HepG2 (cell line): ENCODE results near the gene SFXN5. TPM values are rescaled to one million over a fixed set of nuclear protein-coding genes. Genes with fewer than 3 reads are reported as not detected.
A peak's percentile ranks its signal among the peaks of the same experiment; 100 is the strongest.

Experiments
- ATF7-NPFF ChIP-seq: sonication (generic); formaldehyde crosslinking; IDR thresholded peaks from 2 replicates; pipeline ENCODE4 v1.8.1; 2023; ENCODE audit warnings: mild to moderate bottlenecking, low read depth, missing genetic modification reagents, moderate library complexity
- HNRNPUL1 ChIP-seq: fragments of 200-400 bp; formaldehyde crosslinking; IDR thresholded peaks from 2 replicates; pipeline ENCODE4 v1.6.1; 2017; ENCODE audit warnings: low read depth, mild to moderate bottlenecking, low read length, moderate library complexity
- KLF12 ChIP-seq: sonication (generic); formaldehyde crosslinking; IDR thresholded peaks from 2 replicates; pipeline ENCODE4 v1.4.0; 2020; ENCODE audit warnings: missing genetic modification reagents, borderline replicate concordance
- RXRA ChIP-seq: sonication (generic); formaldehyde crosslinking; IDR thresholded peaks from 2 replicates; pipeline ENCODE4 v1.5.1; 2020; ENCODE audit warnings: missing genetic modification reagents
- ZBTB8A ChIP-seq: sonication (generic); formaldehyde crosslinking; IDR thresholded peaks from 2 replicates; pipeline ENCODE4 v1.4.0; 2020; ENCODE audit warnings: mild to moderate bottlenecking, low read depth, missing genetic modification reagents, borderline replicate concordance
- ZEB1 ChIP-seq: IDR thresholded peaks from 2 replicates; pipeline ENCODE4 v1.6.1; 2012; ENCODE audit warnings: mild to moderate bottlenecking, low read depth, inconsistent platforms; ENCODE audit not compliant: insufficient replicate concordance
- ZFYVE20 ChIP-seq: sonication (generic); formaldehyde crosslinking; IDR thresholded peaks from 2 replicates; pipeline ENCODE4 v1.8.0; 2023; ENCODE audit warnings: low read depth, mild to moderate bottlenecking, moderate library complexity, missing genetic modification reagents, borderline replicate concordance
- ZKSCAN1 ChIP-seq: fragments of 150-350 bp; IDR thresholded peaks from 2 replicates; pipeline ENCODE4 v1.6.1; 2014; ENCODE audit warnings: low read length
- ZNF761 ChIP-seq: sonication (generic); formaldehyde crosslinking; conservative IDR thresholded peaks from 2 replicates; pipeline ENCODE4 v1.4.0; 2020; ENCODE audit warnings: mild to moderate bottlenecking, missing genetic modification reagents
- polyA plus RNA-seq, 8 experiments: library from polyadenylated mRNA; depleted of rRNA in 3 of 8; stranded (reverse) in 7 of 8; unstranded in 1 of 8; fragments of >200 nt; fragmentation: Illumina TruSeq in 4 of 8; extraction: Trizol in 4 of 8; gene quantifications; 2 replicates each; pipeline versions ENCODE4 v1.2.1 to v1.2.3, GENCODE V29; 2011 to 2016; ENCODE audit warnings: low read depth in 4 of 8, missing spikeins in 1 of 8, mixed read lengths in 1 of 8; ENCODE audit not compliant: insufficient read depth in 1 of 8
- total RNA-seq, 5 experiments: library from RNA; depleted of rRNA; stranded (reverse); fragments of >200 nt; fragmentation: Illumina TruSeq; extraction: Trizol; gene quantifications; 2 replicates each; pipeline ENCODE4 v1.2.3, GENCODE V29; 2016; ENCODE audit warnings: low read depth in 1 of 5
- TF ChIP-seq, protein P1 (sequence below): sonication (generic); formaldehyde crosslinking; IDR thresholded peaks from 2 replicates; pipeline ENCODE4 v1.9.0; 2022; ENCODE audit warnings: missing genetic modification reagents, mild to moderate bottlenecking, borderline replicate concordance
- TF ChIP-seq, protein P2 (sequence below): sonication (generic); formaldehyde crosslinking; IDR thresholded peaks from 2 replicates; pipeline ENCODE4 v1.5.1; 2020; ENCODE audit warnings: mild to moderate bottlenecking, moderate library complexity, missing genetic modification reagents
- TF ChIP-seq, protein P3 (sequence below), 2 experiments: fragments of 450-650 bp in 1 of 2; sonication (generic) in 1 of 2; formaldehyde crosslinking in 1 of 2; IDR thresholded peaks; 2 replicates each; pipeline versions ENCODE4 v1.6.1 to v1.8.0; 2016 to 2022; ENCODE audit warnings: antibody characterized with exemption in 1 of 2, mild to moderate bottlenecking in 1 of 2, missing genetic modification reagents in 1 of 2
- TF ChIP-seq, protein P4 (sequence below): sonication (generic); formaldehyde crosslinking; conservative IDR thresholded peaks from 2 replicates; pipeline ENCODE4 v1.5.0; 2020; ENCODE audit warnings: missing genetic modification reagents

SFXN5 gene
- total and polyA plus RNA-seq, 2 of the 13 experiments (the other 11 are each of a cell fraction or from before 2014, with no cell fraction given), result 34.9 to 37.4 TPM

DNA sequence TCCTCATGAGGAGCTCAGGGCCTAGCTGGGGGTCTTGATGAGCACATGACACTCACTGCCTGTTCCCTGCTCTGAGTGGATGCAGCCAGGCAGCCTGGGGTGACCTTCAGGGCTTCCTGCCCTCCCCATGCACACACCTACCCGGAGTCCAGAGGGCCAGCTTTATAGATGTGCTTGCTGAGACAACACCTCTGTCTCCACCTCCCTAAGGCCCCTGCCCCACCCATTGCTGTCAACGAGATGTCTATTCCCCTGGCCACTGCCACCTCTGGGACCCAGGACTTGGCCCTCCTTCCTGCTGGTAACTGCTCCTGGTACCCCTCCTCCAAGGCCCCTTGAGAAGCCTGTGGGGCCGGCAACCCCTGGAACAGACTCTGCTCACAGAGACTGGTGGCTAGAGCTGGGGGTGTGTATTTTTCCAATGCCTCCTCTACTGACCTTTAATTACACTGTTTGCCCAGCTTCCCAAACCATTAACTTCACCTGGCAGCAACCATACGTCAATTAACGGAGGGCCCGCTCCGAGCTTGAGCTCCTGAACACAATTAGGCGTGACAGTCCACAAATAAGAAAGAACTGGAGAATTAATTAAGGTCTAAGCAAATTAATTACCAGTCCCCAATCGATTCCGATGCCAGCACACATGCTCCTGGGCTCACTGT, 87.9 kb downstream of the SFXN5 start (continued):
- TF ChIP-seq, protein P1, sequence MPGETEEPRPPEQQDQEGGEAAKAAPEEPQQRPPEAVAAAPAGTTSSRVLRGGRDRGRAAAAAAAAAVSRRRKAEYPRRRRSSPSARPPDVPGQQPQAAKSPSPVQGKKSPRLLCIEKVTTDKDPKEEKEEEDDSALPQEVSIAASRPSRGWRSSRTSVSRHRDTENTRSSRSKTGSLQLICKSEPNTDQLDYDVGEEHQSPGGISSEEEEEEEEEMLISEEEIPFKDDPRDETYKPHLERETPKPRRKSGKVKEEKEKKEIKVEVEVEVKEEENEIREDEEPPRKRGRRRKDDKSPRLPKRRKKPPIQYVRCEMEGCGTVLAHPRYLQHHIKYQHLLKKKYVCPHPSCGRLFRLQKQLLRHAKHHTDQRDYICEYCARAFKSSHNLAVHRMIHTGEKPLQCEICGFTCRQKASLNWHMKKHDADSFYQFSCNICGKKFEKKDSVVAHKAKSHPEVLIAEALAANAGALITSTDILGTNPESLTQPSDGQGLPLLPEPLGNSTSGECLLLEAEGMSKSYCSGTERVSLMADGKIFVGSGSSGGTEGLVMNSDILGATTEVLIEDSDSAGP (CRISPR knock-in tag), result no peak
- TF ChIP-seq RXRA (CRISPR knock-in tag) (no peak), ZEB1 (peak; percentile 22), ZBTB8A (CRISPR knock-in tag) (no peak), HNRNPUL1 (no peak), ZNF761 (CRISPR knock-in tag) (no peak), ZFYVE20 (CRISPR knock-in tag) (no peak), KLF12 (CRISPR knock-in tag) (no peak), ATF7-NPFF (CRISPR knock-in tag) (no peak), ZKSCAN1 (no peak)
- TF ChIP-seq, protein P2, sequence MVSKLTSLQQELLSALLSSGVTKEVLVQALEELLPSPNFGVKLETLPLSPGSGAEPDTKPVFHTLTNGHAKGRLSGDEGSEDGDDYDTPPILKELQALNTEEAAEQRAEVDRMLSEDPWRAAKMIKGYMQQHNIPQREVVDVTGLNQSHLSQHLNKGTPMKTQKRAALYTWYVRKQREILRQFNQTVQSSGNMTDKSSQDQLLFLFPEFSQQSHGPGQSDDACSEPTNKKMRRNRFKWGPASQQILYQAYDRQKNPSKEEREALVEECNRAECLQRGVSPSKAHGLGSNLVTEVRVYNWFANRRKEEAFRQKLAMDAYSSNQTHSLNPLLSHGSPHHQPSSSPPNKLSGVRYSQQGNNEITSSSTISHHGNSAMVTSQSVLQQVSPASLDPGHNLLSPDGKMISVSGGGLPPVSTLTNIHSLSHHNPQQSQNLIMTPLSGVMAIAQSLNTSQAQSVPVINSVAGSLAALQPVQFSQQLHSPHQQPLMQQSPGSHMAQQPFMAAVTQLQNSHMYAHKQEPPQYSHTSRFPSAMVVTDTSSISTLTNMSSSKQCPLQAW, result no peak
- TF ChIP-seq, protein P3, sequence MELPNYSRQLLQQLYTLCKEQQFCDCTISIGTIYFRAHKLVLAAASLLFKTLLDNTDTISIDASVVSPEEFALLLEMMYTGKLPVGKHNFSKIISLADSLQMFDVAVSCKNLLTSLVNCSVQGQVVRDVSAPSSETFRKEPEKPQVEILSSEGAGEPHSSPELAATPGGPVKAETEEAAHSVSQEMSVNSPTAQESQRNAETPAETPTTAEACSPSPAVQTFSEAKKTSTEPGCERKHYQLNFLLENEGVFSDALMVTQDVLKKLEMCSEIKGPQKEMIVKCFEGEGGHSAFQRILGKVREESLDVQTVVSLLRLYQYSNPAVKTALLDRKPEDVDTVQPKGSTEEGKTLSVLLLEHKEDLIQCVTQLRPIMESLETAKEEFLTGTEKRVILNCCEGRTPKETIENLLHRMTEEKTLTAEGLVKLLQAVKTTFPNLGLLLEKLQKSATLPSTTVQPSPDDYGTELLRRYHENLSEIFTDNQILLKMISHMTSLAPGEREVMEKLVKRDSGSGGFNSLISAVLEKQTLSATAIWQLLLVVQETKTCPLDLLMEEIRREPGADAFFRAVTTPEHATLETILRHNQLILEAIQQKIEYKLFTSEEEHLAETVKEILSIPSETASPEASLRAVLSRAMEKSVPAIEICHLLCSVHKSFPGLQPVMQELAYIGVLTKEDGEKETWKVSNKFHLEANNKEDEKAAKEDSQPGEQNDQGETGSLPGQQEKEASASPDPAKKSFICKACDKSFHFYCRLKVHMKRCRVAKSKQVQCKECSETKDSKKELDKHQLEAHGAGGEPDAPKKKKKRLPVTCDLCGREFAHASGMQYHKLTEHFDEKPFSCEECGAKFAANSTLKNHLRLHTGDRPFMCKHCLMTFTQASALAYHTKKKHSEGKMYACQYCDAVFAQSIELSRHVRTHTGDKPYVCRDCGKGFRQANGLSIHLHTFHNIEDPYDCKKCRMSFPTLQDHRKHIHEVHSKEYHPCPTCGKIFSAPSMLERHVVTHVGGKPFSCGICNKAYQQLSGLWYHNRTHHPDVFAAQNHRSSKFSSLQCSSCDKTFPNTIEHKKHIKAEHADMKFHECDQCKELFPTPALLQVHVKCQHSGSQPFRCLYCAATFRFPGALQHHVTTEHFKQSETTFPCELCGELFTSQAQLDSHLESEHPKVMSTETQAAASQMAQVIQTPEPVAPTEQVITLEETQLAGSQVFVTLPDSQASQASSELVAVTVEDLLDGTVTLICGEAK (IDR thresholded peaks at IDR 0.05), result no peak
- TF ChIP-seq, protein P3 (CRISPR knock-in tag; IDR thresholded peaks at IDR 0.05), result no peak
- TF ChIP-seq, protein P4, sequence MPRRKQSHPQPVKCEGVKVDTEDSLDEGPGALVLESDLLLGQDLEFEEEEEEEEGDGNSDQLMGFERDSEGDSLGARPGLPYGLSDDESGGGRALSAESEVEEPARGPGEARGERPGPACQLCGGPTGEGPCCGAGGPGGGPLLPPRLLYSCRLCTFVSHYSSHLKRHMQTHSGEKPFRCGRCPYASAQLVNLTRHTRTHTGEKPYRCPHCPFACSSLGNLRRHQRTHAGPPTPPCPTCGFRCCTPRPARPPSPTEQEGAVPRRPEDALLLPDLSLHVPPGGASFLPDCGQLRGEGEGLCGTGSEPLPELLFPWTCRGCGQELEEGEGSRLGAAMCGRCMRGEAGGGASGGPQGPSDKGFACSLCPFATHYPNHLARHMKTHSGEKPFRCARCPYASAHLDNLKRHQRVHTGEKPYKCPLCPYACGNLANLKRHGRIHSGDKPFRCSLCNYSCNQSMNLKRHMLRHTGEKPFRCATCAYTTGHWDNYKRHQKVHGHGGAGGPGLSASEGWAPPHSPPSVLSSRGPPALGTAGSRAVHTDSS, result no peak
